ENCODE measurements around the gene ACOT7. TPM values are rescaled to one million over a fixed set of nuclear protein-coding genes. Genes with fewer than 3 reads are reported as not detected.
"Not testable (repeated sequence)": the region's sequence is repeated elsewhere in the genome, so short reads cannot be mapped to it uniquely, and the experiment has no call there.

The ACOT7 gene
- total RNA-seq, 1 experiment from 2014 or later, result 151 TPM

DNA sequence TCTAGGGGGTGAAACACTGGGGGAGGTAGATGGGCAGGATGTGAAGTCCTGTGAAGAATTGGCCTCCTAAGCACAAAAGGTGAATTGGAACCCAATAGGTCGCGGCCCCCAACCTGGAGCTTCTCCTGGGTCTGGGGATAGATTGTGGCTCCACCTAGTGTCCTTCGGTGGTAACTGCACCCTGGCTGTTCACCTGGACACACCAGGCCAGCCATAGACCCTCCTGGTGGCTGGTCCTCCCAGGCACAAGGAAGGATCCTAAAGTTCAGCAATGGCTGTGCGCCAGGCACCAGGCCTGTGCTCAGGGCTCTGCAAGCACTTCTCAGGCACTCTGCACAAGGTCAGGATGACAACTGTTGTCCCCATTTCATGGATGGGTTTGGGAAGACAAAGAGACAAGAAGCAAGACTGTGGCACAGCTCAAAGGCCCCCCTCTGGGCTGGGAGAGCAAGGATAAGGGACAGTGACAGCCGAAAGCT, 44.5 kb upstream of the ACOT7 start:
- peak overlapping the region; percentile 44; the same call in 1 of the 2 replicates for H3K4me3 Mint-ChIP-seq
- no peak overlapping the region for H3K27ac Mint-ChIP-seq

DNA sequence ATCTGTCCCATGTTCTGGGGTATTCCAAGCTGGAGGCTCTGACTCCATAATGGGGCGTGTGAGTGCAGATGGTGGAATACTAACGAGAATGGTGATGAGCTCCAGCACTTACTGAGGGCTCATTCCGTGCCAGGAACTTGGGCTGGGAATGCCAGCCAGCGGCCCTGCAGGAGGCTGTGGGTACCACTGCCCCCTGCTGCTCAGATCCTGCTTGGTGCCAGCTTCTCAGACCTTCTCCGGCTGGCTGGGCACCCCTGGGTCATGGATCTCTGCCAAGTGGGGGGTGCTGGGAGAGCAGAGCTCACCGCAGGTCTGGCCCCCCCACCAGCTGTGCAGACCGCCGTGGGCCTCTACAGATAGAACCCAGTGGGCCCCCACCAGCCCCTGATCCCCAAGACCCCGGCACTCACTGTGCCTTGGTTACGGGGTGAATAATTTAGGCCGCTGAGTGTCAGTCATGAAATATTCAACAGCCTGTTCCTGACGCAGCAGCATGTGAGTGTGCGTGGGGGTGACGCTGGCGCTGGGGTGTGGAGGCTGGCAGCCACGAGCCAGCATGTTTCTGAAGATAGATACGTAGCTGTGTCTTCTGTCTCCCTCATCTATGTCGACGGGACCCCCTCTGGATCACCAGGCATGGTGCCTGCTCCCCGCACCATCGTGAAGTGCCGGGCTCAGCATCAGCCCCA, 43.6 kb upstream of the ACOT7 start:
- not testable (repeated sequence) for ATAC-seq; DNase-seq (ENCODE audit: low spot score)
- H3K27me3 Mint-ChIP-seq (ENCODE audit: low read depth), result peaks cover 31% of the 10 kb centered on the region

More for the DNA sequence above, 44.5 kb upstream of the ACOT7 start:
- no peaks in the 10 kb centered on the region for H3K36me3 Mint-ChIP-seq
- DNase-seq (ENCODE audit: low spot score) (peak; percentile 94), ATAC-seq (peak; percentile 78)
- H3K27me3 Mint-ChIP-seq (ENCODE audit: low read depth), result peaks cover 33% of the 10 kb centered on the region
- CTCF ChIA-PET, result interaction anchor here (0.5 to 6.3 kb wide), 73 partner anchors 8 to 444 kb away, joined by 3 to 281 read pairs (median 5); partner anchors contain the start of genes ACOT7, ESPN, GPR153 and HES2
- POLR2A ChIA-PET, result interaction anchor here (0.6 kb wide), 1 partner anchor 192 kb away, joined by 3 read pairs; no protein-coding TSS in a partner anchor
- no peaks in the 10 kb centered on the region for H3K9me3 Mint-ChIP-seq
- H3K4me1 Mint-ChIP-seq, result peaks cover 28% of the 10 kb centered on the region
- TF ChIP-seq, protein P1, sequence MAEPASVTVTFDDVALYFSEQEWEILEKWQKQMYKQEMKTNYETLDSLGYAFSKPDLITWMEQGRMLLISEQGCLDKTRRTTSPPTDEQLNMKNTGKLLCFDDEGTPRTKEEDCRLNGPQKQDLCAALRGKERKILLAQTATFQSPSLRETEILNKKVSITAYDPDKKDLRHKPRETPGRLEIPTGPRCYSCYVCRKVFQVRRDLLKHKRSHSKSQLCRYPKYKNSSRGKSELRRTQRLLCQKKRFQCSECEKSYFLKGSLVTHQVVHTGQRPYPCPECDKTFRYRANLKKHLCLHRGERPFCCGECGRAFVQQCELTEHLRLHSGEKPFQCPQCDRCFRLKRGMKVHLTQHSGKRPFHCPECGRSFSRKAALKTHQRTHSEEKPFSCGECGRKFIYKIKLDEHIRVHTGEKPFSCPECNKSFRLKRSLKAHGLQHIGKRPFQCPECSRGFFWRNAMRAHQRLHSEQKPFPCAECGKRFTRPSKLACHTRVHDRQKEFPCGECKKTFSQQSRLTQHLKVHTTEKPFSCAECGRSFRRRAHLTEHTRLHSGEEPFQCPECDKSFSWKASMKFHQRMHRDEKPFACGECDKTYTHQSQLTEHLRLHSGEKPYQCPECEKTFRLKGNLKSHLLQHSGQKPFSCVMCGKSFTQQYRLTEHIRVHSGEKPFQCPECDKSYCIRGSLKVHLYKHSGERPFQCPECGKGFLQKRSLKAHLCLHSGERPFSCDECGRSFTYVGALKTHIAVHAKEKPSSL (CRISPR knock-in tag; conservative IDR thresholded peaks at IDR 0.05), result no peak
- TF ChIP-seq, protein P2, sequence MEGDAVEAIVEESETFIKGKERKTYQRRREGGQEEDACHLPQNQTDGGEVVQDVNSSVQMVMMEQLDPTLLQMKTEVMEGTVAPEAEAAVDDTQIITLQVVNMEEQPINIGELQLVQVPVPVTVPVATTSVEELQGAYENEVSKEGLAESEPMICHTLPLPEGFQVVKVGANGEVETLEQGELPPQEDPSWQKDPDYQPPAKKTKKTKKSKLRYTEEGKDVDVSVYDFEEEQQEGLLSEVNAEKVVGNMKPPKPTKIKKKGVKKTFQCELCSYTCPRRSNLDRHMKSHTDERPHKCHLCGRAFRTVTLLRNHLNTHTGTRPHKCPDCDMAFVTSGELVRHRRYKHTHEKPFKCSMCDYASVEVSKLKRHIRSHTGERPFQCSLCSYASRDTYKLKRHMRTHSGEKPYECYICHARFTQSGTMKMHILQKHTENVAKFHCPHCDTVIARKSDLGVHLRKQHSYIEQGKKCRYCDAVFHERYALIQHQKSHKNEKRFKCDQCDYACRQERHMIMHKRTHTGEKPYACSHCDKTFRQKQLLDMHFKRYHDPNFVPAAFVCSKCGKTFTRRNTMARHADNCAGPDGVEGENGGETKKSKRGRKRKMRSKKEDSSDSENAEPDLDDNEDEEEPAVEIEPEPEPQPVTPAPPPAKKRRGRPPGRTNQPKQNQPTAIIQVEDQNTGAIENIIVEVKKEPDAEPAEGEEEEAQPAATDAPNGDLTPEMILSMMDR (IDR thresholded peaks at IDR 0.05), result peak; percentile 99

DNA sequence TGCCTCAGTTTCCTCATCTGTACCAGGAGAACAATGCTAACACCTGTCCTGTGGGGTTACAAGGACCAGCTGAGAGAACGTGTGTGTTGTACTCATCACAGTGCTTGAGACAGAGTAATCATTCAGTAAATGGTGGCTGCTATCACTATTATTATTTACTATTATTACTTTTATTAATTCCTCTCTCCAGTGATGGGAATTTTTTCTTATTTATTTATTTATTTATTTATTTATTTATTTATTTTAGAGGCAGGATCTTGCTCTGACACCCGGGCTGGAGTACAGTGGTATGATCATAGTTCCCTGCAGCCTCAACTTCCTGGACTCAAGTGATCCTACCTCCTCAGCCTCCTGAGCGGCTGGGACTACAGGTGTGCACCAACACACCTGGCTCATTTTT, 42.7 kb upstream of the ACOT7 start:
- DNase-seq (ENCODE audit: low spot score); ATAC-seq; H3K4me3 Mint-ChIP-seq; POLR2A ChIA-PET; H3K36me3 Mint-ChIP-seq; H3K27ac Mint-ChIP-seq; H3K9me3 Mint-ChIP-seq: not testable (repeated sequence)
- peaks cover 18% of the 10 kb centered on the region for H3K4me1 Mint-ChIP-seq
- peak; percentile 88 for TF ChIP-seq HMGA2 (CRISPR knock-in tag; IDR thresholded peaks at IDR 0.05)
- CTCF ChIA-PET, result interaction anchor here (3.1 to 6.3 kb wide), 3 partner anchors 16 to 189 kb away, joined by 29 to 281 read pairs (median 118); partner anchors contain the start of gene HES2
- peaks cover 22% of the 10 kb centered on the region for H3K27me3 Mint-ChIP-seq (ENCODE audit: low read depth)

More for the DNA sequence above, 43.6 kb upstream of the ACOT7 start:
- not testable (repeated sequence) for H3K27ac Mint-ChIP-seq, H3K9me3 Mint-ChIP-seq, H3K36me3 Mint-ChIP-seq, H3K4me3 Mint-ChIP-seq
- ChIA-PET POLR2A (interaction anchor here (0.6 kb wide), 1 partner anchor 191 kb away, joined by 3 read pairs; no protein-coding TSS in a partner anchor), CTCF (interaction anchor here (0.5 to 6.3 kb wide), 71 partner anchors 7 to 443 kb away, joined by 3 to 281 read pairs (median 5); partner anchors contain the start of genes ACOT7, ESPN, GPR153 and HES2)
- peaks cover 27% of the 10 kb centered on the region for H3K4me1 Mint-ChIP-seq

DNA sequence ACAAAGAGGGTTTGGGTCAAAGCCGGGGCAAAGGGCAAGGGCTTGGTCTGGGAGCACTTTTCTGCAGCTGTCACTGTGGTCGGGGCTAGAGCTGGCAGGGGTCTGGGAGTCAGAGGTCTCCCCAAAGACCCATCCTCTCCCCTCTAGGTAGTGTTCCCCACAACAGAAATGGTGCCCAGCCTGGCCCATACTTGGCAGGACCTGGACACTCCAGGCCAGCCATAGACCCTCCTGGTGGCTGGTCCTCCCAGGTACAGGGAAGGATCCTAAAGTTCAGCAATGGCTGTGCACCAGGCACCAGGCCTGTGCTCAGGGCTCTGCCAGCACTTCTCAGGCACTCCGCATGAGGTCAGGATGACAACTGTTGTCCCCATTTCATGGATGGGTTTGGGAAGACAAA, 42.0 kb upstream of the ACOT7 start:
- Mint-ChIP-seq H3K27ac (no peak overlapping the region), H3K4me1 (peaks cover 14% of the 10 kb centered on the region)
- CTCF ChIA-PET, result interaction anchor here (6.4 kb wide), 1 partner anchor 14 kb away, joined by 45 read pairs; the partner anchor contains the start of gene HES2
- no peak for TF ChIP-seq PRRX2 (CRISPR knock-in tag; IDR thresholded peaks at IDR 0.05)
- TF ChIP-seq KAT7 (CRISPR knock-in tag; IDR thresholded peaks at IDR 0.05; ENCODE audit: borderline replicate concordance), result no peak
- TF ChIP-seq, protein P3, sequence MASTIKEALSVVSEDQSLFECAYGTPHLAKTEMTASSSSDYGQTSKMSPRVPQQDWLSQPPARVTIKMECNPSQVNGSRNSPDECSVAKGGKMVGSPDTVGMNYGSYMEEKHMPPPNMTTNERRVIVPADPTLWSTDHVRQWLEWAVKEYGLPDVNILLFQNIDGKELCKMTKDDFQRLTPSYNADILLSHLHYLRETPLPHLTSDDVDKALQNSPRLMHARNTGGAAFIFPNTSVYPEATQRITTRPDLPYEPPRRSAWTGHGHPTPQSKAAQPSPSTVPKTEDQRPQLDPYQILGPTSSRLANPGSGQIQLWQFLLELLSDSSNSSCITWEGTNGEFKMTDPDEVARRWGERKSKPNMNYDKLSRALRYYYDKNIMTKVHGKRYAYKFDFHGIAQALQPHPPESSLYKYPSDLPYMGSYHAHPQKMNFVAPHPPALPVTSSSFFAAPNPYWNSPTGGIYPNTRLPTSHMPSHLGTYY (CRISPR knock-in tag; IDR thresholded peaks at IDR 0.05), result no peak
- no peak for TF ChIP-seq ATF1 (CRISPR knock-in tag; IDR thresholded peaks at IDR 0.05)
- TF ChIP-seq, protein P1 (CRISPR knock-in tag; conservative IDR thresholded peaks at IDR 0.05), result no peak
- TF ChIP-seq, protein P4, sequence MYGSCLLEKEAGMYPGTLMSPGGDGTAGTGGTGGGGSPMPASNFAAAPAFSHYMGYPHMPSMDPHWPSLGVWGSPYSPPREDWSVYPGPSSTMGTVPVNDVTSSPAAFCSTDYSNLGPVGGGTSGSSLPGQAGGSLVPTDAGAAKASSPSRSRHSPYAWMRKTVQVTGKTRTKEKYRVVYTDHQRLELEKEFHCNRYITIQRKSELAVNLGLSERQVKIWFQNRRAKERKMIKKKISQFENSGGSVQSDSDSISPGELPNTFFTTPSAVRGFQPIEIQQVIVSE (CRISPR knock-in tag; IDR thresholded peaks at IDR 0.05; ENCODE audit: borderline replicate concordance), result no peak
- no peak for TF ChIP-seq ZNF671 (CRISPR knock-in tag; IDR thresholded peaks at IDR 0.05)
- TF ChIP-seq, protein P5, sequence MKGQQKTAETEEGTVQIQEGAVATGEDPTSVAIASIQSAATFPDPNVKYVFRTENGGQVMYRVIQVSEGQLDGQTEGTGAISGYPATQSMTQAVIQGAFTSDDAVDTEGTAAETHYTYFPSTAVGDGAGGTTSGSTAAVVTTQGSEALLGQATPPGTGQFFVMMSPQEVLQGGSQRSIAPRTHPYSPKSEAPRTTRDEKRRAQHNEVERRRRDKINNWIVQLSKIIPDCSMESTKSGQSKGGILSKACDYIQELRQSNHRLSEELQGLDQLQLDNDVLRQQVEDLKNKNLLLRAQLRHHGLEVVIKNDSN (CRISPR knock-in tag; IDR thresholded peaks at IDR 0.05), result no peak
- TF ChIP-seq, protein P6, sequence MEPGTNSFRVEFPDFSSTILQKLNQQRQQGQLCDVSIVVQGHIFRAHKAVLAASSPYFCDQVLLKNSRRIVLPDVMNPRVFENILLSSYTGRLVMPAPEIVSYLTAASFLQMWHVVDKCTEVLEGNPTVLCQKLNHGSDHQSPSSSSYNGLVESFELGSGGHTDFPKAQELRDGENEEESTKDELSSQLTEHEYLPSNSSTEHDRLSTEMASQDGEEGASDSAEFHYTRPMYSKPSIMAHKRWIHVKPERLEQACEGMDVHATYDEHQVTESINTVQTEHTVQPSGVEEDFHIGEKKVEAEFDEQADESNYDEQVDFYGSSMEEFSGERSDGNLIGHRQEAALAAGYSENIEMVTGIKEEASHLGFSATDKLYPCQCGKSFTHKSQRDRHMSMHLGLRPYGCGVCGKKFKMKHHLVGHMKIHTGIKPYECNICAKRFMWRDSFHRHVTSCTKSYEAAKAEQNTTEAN (CRISPR knock-in tag; IDR thresholded peaks at IDR 0.05), result no peak
- TF ChIP-seq, protein P7, sequence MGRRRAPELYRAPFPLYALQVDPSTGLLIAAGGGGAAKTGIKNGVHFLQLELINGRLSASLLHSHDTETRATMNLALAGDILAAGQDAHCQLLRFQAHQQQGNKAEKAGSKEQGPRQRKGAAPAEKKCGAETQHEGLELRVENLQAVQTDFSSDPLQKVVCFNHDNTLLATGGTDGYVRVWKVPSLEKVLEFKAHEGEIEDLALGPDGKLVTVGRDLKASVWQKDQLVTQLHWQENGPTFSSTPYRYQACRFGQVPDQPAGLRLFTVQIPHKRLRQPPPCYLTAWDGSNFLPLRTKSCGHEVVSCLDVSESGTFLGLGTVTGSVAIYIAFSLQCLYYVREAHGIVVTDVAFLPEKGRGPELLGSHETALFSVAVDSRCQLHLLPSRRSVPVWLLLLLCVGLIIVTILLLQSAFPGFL (CRISPR knock-in tag; IDR thresholded peaks at IDR 0.05; ENCODE audit: borderline replicate concordance), result no peak
- TF ChIP-seq SMAD3 (CRISPR knock-in tag; IDR thresholded peaks at IDR 0.05; ENCODE audit: borderline replicate concordance), result no peak

More for the DNA sequence above, 42.0 kb upstream of the ACOT7 start:
- POLR2A ChIA-PET, result no interaction called here
- DNase-seq (ENCODE audit: low spot score) (no peak), ATAC-seq (no peak)
- no peaks in the 10 kb centered on the region for H3K9me3 Mint-ChIP-seq
- no peaks in the 10 kb centered on the region for H3K36me3 Mint-ChIP-seq
- H3K27me3 Mint-ChIP-seq (ENCODE audit: low read depth), result peaks cover 18% of the 10 kb centered on the region
- no peak overlapping the region for H3K4me3 Mint-ChIP-seq
